ENCODE data around the gene LIN7A. TPM values are rescaled to one million over a fixed set of nuclear protein-coding genes. Genes with fewer than 3 reads are reported as not detected.
A peak's percentile ranks its signal among the peaks of the same experiment; 100 is the strongest.

The LIN7A gene
- total and polyA plus RNA-seq, 2 donors from 2014 or later, result 9.7 to 9.9 TPM

DNA sequence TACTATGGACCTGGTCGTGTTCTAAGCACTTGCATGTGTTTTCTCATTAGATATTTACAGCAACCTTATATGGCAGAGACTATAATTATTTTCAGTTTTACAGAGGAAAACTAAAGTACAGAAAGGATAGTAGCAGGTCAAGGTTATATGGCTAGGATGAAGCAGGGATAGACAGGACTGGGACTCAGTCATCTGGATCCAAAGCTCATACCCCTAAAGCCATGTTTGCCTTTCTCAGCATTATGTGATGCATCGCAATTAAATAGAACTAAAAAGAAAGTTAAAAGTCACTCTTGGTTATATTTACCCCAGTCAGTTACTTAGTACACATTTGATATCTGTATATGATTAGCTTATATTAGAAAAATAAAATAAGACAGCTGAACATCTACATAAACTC lies 13.3 kb downstream of the LIN7A start:
- TF ChIP-seq, protein P1, sequence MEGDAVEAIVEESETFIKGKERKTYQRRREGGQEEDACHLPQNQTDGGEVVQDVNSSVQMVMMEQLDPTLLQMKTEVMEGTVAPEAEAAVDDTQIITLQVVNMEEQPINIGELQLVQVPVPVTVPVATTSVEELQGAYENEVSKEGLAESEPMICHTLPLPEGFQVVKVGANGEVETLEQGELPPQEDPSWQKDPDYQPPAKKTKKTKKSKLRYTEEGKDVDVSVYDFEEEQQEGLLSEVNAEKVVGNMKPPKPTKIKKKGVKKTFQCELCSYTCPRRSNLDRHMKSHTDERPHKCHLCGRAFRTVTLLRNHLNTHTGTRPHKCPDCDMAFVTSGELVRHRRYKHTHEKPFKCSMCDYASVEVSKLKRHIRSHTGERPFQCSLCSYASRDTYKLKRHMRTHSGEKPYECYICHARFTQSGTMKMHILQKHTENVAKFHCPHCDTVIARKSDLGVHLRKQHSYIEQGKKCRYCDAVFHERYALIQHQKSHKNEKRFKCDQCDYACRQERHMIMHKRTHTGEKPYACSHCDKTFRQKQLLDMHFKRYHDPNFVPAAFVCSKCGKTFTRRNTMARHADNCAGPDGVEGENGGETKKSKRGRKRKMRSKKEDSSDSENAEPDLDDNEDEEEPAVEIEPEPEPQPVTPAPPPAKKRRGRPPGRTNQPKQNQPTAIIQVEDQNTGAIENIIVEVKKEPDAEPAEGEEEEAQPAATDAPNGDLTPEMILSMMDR (IDR thresholded peaks at IDR 0.05; ENCODE audit: borderline replicate concordance, extremely low read depth, insufficient read depth), result no peak
- DNase-seq (no peak), FAIRE-seq (no peak)
- Histone ChIP-seq H3K4me1 (ENCODE audit: control insufficient read depth in 2 of 3, insufficient read depth in 2 of 3, low read depth in 1 of 3, low read length in 3 of 3) (no peaks in the 10 kb centered on the region), H3K36me3 (ENCODE audit: control insufficient read depth in 2 of 3, insufficient read depth in 3 of 3, low read length in 3 of 3) (no peaks in the 10 kb centered on the region), H3K9ac (ENCODE audit: low read length in 3 of 3) (no peak overlapping the region), H3K27me3 (ENCODE audit: control insufficient read depth, insufficient read depth, low read length) (no peaks in the 10 kb centered on the region), H3K9me3 (ENCODE audit: control insufficient read depth in 2 of 3, insufficient read depth in 1 of 3, low read length in 3 of 3) (no peaks in the 10 kb centered on the region), H3K27ac (ENCODE audit: low read depth in 2 of 2, low read length in 2 of 2) (no peak overlapping the region), H3K4me3 (ENCODE audit: low read length in 3 of 3) (no peak overlapping the region)
- intact Hi-C loops (cut with DNase I), result no loop called here

DNA sequence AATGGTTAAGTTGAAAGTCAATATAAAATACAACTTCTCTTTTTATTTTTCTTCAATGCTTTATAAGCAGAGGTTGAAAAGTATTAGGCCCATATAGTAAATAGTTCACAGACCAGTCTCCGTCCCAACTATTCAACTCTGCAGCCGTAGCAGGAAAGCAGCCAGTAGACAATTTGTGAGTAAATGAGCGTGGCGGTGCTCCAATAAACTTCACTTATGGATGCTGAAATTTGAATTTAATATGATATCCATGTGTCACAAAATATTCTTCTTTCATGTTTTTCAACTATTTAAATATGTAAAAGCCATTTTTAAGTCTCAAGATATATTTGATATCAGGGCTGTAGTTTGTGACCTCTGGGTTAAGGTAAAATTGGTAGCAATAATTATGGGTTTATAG lies 17.7 kb downstream of the LIN7A start:
- FAIRE-seq (no peak), DNase-seq (no peak)
- no peak overlapping the region for H3K27ac ChIP-seq (ENCODE audit: low read depth in 2 of 2, low read length in 2 of 2)
- H3K36me3 ChIP-seq (ENCODE audit: control insufficient read depth in 2 of 3, insufficient read depth in 3 of 3, low read length in 3 of 3), result no peaks in the 10 kb centered on the region
- no peaks in the 10 kb centered on the region for H3K9me3 ChIP-seq (ENCODE audit: control insufficient read depth in 2 of 3, insufficient read depth in 1 of 3, low read length in 3 of 3)
- no peak overlapping the region for H3K9ac ChIP-seq (ENCODE audit: low read length in 3 of 3)
- no peaks in the 10 kb centered on the region for H3K27me3 ChIP-seq (ENCODE audit: control insufficient read depth, insufficient read depth, low read length)
- H3K4me1 ChIP-seq (ENCODE audit: control insufficient read depth in 2 of 3, insufficient read depth in 2 of 3, low read depth in 1 of 3, low read length in 3 of 3), result no peaks in the 10 kb centered on the region
- TF ChIP-seq, protein P1 (IDR thresholded peaks at IDR 0.05; ENCODE audit: borderline replicate concordance, extremely low read depth, insufficient read depth), result no peak
- intact Hi-C loops (cut with DNase I), result no loop called here
- H3K4me3 ChIP-seq (ENCODE audit: low read length in 3 of 3), result no peak overlapping the region

DNA sequence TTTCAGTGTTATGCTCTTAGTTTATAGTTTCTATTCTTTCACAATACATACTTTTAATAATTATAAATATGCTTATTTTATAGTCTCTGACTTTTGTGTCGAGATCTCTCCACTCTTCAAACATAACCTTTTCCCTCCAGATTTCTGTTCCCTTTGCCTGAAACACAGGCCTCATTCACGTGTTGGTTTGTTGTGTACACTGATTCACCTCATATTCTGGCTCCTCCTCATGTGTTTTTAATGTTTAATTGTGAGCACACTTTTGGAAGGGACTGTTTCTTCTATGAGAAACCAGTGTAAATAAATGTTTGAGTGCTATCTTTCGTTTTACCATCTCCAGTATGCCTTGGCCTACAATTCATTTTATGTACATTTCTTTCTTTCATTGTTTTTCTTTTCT lies 20.1 kb downstream of the LIN7A start:
- no peak overlapping the region for H3K9ac ChIP-seq (ENCODE audit: low read length in 3 of 3)
- no peak overlapping the region for H3K27ac ChIP-seq (ENCODE audit: low read depth in 2 of 2, low read length in 2 of 2)
- TF ChIP-seq, protein P1 (IDR thresholded peaks at IDR 0.05; ENCODE audit: borderline replicate concordance, extremely low read depth, insufficient read depth), result no peak
- no peak overlapping the region for H3K4me3 ChIP-seq (ENCODE audit: low read length in 3 of 3)
- no peaks in the 10 kb centered on the region for H3K9me3 ChIP-seq (ENCODE audit: control insufficient read depth in 2 of 3, insufficient read depth in 1 of 3, low read length in 3 of 3)
- FAIRE-seq (peak; percentile 72), DNase-seq (no peak)
- H3K4me1 ChIP-seq (ENCODE audit: control insufficient read depth in 2 of 3, insufficient read depth in 2 of 3, low read depth in 1 of 3, low read length in 3 of 3), result no peaks in the 10 kb centered on the region
- H3K36me3 ChIP-seq (ENCODE audit: control insufficient read depth in 2 of 3, insufficient read depth in 3 of 3, low read length in 3 of 3), result no peaks in the 10 kb centered on the region
- intact Hi-C loops (cut with DNase I), result no loop called here
- no peaks in the 10 kb centered on the region for H3K27me3 ChIP-seq (ENCODE audit: control insufficient read depth, insufficient read depth, low read length)
